ENCODE measurements around the gene GSC2.

Gene GSC2

DNA sequence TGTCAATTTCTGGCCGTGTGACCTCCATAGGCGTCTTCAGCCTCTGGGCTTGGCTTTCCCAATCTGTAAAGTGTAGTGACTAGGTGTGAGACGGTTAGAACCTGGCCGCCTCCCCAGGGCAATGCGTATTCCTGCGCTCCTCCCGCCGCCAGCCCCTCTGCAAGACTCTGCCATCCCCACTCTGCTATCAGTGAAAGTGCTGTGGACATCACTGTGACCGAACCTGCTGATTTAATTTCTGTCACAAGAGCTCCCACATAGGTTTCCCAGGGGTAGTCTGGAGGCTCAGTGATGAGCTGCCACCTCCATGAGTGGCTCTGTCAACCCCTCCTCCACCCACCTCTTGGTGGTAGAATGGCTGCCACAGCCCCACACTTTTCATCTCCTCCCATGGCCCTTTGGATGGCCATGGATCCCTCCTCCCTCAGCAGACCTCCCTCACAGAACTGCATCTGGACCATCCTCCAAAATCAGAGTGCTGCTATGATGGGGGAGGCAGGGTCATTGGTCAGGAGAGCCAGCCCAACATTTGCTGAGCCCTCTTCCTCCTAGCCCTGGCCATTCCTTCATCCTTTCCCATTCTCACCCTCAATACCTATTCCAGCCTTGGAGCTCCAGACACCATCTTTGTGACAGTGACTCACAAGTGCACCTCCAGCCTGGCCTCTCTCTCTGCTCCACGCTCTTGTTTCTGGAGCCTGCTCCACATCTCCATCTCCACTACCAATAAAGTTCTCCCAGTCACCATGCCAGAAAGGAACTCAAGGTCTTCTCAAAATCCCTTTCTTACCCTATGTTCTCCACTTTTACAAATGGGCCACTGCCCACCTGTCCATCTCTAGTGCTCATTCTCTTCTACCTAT, 1.5 kb upstream of the GSC2 start:
- no peak for DNase-seq

DNA sequence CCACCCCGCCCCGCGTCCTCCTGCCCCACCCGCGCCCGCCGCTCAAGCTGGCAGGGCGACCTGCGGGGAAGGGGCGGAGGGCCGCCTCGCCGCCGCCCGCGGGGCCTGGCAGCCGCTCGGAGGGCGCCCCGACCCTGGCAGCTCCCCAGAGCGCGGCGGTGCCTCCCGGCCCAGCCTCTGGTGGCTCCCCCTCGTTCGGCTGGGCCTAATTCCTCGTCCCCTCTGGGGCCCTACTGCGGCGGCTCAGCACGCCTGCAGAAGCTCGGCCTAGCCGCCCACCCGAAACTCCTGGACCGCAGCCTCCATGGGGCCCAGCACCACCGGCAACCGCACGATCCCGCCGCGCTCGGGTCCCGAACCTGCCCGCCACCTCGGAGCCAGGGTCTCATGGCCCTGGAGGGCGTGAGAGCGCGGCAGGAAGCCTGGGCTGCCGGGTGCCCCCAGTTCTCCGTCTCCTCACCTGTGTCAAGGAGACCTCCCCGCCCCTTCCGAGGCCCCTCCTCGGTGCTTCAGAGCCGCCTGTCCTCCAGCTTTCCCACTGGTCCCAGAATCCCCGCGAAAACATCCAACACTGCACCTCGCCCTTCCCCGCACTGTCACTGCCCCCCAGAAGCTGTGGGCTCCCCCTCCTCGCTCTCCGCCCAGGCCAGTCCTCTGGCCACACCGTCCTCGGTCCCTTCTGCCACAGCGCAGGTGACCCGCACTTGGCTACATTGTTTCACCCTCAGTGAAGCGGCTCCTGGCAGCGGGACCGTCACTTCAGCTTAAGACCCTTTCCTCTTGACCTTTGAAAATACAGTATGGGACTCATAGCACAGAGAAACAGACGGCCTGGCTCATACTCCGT, 613 bp upstream of the GSC2 start:
- no peak for DNase-seq

DNA sequence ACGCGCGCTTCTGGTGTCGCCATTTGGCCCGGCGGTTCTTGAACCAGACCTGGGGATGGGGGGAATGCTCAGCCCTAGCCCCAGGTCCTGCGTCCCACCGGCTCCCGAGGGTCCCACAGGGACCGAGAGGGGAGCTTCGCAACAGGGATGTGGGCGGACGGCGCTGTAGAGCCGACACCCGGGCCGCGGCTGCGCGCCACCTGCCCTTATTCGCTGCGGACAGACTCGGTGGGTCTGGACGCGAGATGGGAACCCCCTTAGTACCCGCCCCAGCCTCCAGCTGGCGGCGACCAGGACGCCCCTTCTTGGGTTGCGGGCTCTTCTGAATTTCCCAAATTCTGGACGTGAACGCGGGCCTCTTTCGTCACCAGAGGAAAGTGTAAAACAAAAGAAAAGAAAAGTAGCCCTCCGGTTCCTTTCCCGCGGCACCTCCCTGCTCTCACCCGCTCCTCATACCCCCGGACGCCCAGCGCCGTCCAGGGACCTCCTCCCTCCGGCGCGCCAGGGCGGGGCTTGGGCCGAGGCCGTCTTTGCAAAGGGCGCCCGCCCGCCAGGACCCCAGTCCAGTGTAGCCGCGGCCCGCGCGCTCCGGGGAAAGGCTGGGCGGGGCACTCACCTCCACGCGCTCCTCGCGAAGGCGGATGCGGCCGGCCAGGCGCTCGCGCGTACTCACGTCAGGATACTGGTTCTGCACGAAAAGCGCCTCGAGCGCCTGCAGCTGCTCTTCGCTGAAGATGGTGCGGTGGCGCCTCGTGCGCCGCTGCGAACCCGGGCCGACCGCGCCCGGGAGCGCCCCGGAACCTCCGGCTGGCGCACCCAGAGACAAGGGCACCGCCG, 827 bp downstream of the GSC2 start:
- no peak for DNase-seq

DNA sequence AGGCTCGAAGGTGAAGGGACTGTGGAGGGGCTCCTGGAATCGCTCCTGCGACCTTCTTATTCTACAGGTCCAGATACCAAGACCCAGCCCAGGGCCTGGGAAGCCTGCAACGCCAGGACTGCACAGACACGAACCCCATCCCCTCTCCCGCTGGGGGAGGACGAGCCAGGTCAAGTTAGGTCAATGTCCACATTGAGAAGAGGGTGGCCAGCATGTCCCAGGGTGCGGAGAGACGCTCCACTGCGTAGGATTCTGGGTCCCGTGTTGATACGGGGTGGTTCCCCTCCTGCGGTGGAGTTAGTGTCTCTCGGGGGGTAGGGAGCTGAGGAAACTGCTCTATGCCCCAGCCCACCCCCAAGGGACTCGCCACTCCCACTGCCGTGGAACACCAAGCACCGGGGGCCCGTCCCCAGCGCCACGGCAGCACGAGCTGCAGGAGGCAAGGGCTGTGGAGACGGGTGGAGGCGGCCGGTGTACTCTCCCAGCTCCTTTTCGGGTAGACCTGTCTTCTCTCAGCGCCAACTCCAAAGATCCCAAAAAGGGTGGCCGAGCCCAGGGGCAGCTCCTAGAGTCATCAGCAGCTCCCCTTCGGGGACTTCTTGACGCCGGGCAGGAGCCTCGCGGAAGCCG, 1.6 kb downstream of the GSC2 start:
- no peak for DNase-seq

DNA sequence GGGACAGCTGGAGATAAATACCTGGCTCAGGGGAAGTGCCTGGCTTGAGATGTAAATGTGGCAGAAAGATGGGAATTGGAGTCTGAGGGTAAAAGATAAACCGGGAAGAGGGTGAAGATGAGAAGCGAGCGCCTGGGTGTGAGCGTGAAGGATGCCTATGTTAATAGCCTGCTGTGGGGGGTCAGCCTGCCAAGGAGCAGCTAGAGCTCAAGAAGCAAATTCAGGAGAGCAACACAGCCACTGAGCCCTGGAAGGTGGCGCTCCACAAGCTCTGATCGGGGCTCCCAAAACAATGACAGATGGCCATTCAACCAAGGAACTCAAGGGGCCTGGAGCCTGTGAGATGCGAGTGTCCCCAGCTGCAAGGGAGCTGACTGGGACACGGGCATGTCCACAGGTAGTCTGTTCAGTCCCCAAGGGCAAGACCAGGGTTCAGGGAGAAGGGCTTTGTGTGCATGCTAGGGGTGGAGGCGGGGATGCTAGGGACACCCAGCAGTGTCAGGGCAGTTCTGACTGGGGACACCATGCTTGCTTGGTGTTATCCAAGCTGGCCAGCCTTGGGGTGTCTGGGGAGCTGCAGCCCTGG, 2.8 kb downstream of the GSC2 start:
- DNase-seq = no peak

DNA sequence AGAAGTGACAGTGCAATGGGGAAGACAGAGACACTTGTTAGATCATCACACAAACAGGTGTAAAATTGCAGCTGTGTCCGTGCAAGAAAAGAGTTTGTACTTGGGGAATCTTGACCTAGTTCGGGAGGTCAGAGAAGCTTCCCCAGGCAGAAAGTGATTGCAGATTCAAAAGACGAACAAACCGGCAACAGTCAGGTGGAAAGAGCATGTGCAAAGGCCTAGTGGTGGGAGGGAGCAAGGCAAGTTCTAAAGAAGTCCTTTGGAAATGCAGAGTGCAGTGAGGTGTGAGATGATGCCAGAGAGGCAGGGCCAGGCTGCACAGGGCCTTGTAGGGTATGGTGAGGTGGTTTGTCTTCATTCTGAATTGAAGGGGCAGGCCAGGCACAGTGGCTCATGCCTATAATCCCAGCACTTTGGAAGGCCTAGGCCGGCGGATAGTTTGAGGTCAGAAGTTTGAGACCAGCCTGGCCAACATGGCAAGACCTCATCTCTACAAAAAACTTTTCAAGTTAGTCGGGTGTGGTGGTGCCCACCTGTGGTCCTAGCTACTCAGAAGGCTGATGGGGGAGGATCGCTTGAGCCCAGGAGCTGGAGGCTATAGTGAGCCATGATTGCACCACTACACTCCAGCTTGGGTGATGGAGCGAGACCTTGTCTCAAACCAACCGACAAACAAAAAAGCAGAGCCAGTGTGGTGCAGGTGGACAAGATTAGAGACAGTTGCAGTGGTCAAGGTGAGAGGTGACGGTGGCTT, 3.7 kb downstream of the GSC2 start:
- DNase-seq = no peak

DNA sequence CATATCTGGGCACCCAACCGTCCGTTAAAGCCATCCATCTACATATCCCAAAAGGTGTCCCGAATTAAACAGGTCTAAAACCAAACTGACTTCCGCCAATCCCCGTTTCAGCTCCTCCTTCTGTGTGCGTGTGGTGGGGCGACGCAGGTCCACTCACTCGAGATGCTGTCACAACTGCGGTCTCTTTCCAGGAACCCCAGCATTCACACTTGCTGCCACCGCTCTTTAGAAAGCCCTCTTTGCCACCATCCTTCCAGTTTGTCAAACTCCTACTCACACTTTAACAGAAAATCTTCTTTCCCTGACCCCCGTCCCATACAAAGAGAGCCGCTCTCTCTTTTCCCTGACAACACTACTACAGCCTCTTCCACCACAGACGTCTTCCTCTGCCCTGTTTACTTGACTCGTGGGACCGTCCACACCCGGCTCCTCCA, 6.1 kb downstream of the GSC2 start:
- no peak for DNase-seq

GRCh38 chr22:19143212-19143611, 6.9 kb downstream of the GSC2 start:
- no peak for DNase-seq

DNA sequence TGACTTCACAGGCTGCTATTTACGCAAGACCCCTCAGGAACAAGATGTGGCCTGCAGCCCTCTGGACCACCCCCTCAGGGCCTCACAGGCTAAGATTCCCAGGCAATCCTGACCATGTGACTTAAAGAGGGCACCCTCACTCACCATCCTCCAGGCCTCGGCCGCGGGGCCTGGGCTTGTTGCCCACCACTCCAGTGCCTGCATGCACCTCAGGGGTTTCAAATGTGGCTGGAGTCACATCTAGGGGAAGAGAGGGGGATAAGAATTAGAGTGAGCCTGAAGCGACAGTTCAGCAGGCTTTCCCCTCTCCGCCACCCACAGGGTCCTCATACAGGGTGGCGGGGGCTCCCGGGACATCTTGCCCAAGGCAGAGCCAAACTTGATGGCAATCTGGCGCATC, 7.7 kb downstream of the GSC2 start:
- no peak for DNase-seq

DNA sequence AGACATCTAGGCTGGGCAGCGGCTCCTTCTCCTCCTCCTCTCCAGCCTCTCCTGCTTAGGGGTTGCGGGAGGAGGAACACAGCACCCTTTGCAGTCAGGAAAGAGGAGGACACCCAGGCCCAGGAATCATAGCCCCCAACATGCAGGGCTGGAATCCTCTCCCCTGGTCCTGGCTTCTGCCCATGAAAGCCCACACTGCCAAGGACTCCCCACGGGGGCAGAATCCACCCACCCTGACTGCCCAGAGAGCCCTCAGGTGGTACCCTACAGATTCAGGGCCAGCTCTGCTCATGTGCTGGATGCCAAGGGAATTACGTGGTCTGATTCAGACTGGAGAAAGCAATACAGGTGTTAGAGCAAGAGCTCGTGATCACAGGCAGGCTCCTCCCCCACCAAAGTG, 10.1 kb downstream of the GSC2 start:
- DNase-seq = no peak

GRCh38 chr22:19139001-19139356, 11.1 kb downstream of the GSC2 start:
- DNase-seq = no peak

DNA sequence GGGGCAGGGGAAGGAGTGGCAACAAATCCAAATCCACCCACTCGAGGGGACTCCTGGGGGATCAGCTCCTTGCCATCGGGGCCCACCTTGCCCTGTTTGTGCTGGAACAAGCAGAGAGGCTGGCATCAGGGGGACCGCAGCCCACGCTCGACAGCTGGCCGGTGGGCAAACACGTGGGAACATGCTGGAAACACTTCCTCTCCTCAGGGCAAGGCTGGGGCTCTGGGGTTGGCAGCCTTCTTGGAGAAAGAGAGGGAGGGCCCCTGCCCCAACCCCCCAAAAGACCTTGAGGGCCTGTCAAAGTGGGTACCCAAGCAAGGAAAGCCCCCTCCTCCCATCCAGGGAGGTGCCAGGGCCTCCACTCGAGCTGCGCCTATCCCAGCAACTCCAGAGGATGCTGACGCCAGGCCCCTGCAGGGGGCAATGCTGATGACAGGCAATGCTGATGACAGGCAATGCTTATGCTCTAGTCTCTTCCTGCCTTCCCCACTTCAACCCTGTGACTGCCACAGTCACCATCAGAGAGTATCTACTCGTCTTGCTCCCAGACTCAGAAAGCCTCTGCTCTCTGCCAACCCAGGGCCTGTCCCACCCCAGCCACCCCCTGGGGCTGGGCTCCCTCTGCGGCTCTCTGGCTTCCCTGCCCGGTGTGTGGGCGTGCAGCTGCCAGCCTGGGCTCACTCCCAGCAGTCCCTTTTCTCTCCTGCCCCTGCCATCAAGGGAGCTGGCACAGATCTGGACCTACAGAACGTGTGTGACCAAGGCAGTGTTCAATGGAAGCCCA, 11.7 kb downstream of the GSC2 start:
- no peak for DNase-seq

GRCh38 chr22:19137384-19138216, 12.5 kb downstream of the GSC2 start:
- DNase-seq = no peak

DNA sequence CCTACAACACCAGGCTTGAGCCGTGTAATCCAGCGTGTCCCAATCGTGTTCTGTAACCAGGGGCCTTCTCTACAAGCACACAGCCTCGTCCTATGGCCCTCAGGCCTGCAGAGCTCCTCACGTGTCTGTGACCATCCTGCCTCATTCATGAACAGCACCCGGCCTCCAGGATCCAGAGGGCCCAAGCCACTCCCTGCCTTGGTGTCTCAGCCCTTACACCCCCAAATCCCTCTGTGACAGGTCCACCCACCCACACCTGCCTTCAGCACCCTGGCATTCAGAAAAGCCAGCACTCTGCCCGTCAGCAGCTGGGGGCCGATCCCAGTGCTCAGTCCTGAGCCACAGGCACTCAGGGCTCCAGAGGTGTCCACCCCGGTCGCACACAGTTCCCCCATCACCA, 13.2 kb downstream of the GSC2 start:
- no peak for DNase-seq

GRCh38 chr22:19134874-19135273, 15.2 kb downstream of the GSC2 start:
- DNase-seq = no peak

DNA sequence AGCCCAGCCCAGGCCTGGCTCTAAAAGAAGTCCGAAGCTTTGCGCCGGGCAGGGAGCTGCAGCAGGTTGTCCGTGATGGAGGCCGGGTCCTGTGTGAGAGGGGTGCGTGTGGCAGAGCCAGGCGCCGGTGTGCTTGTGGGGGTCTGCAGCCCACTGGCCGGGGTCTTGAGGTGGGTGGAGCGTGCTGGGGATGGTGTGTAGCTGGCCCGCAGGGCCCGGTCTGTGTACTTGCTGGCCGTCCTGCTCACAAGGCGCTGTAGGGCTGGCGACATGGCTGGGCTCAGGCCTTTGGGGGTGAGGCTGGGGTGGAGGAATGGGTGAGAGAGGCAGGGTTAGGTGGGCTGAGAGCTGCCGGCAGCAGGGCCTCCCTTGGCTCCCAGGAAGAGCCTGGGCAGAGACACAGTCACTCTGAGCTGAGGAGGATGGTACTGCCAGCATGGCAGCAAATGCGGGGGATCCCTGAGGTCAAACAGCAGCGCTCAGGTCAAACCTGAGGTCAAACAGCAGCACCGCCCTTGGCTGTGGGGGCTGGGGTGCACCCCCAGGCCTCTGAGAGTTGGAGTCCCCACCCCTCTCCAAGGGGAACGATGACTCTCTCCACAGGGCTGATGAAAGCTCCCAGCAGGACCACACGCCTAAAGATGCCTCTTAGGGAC, 15.8 kb downstream of the GSC2 start:
- no peak for DNase-seq

GRCh38 chr22:19133561-19133960, 16.5 kb downstream of the GSC2 start:
- DNase-seq = no peak

DNA sequence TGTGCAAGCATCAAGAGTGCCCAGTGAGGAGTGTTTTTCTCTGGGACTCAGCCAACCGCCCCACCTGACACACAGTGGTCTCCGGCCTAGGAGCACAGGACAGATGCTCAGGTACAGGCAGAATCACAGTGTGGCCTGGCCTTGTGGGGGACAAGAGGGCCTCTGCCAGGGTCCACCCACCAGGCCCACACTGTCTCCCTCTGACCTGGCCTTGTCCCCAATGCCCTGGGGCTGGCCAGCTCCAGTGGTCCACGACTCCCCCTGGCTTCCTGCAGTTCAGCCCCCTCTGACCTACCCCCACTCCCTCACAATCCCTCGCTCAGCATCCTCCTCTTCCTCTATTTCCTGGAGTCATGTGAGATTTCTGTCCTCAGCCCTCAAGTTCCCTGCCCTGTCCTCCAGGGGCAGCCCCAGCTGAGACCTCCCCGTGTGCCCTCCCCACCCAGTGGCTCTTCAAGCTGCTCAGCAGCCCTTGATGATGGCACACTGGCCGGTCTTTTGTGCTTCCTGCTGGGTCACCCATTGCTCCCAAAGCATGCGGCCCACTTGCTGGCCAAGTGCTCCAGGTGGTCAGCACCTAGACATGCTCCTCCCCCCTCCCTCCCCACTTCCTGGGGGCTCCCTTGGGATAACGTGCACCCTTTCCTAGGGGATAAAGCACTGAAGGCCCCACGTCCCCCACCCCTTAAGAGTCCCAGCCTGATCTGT, 17.2 kb downstream of the GSC2 start:
- DNase-seq = no peak

DNA sequence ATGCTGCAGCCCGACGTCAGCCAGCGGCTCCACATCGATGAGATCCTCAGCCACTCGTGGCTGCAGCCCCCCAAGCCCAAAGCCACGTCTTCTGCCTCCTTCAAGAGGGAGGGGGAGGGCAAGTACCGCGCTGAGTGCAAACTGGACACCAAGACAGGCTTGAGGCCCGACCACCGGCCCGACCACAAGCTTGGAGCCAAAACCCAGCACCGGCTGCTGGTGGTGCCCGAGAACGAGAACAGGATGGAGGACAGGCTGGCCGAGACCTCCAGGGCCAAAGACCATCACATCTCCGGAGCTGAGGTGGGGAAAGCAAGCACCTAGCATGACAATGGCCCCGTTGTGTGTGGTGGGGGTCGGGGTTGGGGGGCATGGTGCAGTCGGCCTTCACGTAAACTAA, 17.9 kb downstream of the GSC2 start:
- DNase-seq = no peak

All from NCI-H2107 (cell line).